IPS-20b (cell line): ENCODE measurements around the gene GNG7.
"Not testable (repeated sequence)": the region's sequence is repeated elsewhere in the genome, so short reads cannot be mapped to it uniquely, and the experiment has no call there.

Experiments
- H3K27ac ChIP-seq: one replicate; pipeline ENCODE4 v1.5.1; 2013; ENCODE audit warnings: low read length
- H3K27me3 ChIP-seq: 2 replicates; pipeline ENCODE4 v1.6.1; 2013; ENCODE audit warnings: mild to moderate bottlenecking, low read length, inconsistent platforms; ENCODE audit not compliant: insufficient read depth
- H3K36me3 ChIP-seq: 2 replicates; pipeline ENCODE4 v1.6.1; 2013; ENCODE audit warnings: low read depth, mild to moderate bottlenecking, inconsistent platforms, low read length, moderate library complexity; ENCODE audit not compliant: insufficient read depth
- H3K4me1 ChIP-seq: 2 replicates; pipeline ENCODE4 v1.6.1; 2013; ENCODE audit warnings: mild to moderate bottlenecking, control low read depth, inconsistent platforms, low read length, moderate library complexity; ENCODE audit not compliant: insufficient read depth
- H3K4me3 ChIP-seq: 2 replicates; pipeline ENCODE4 v1.5.1; 2013; ENCODE audit warnings: mild to moderate bottlenecking, low read length, inconsistent platforms
- H3K9ac ChIP-seq: 2 replicates; pipeline ENCODE4 v1.6.1; 2013; ENCODE audit warnings: low read depth, mild to moderate bottlenecking, inconsistent platforms, low read length, moderate library complexity
- H3K9me3 ChIP-seq: 2 replicates; pipeline ENCODE4 v1.6.1; 2013; ENCODE audit warnings: mild to moderate bottlenecking, low read depth, low read length, inconsistent platforms; ENCODE audit not compliant: insufficient read depth

The GNG7 gene

GRCh38 chr19:2716275-2716650 is 13.8 kb upstream of the GNG7 start:
- H3K4me3 ChIP-seq, result no peak overlapping the region
- no peaks in the 10 kb centered on the region for H3K4me1 ChIP-seq
- no peaks in the 10 kb centered on the region for H3K27me3 ChIP-seq
- H3K27ac ChIP-seq, result no peak overlapping the region
- peaks cover 8% of the 10 kb centered on the region; the same call in 1 of the 2 replicates for H3K9me3 ChIP-seq
- H3K36me3 ChIP-seq, result no peaks in the 10 kb centered on the region
- H3K9ac ChIP-seq, result no peak overlapping the region

GRCh38 chr19:2715470-2716274 is 13.2 kb upstream of the GNG7 start:
- Histone ChIP-seq H3K4me1 (no peaks in the 10 kb centered on the region), H3K9ac (no peak overlapping the region), H3K9me3 (peaks cover 8% of the 10 kb centered on the region; the same call in 1 of the 2 replicates), H3K27me3 (no peaks in the 10 kb centered on the region), H3K27ac (no peak overlapping the region), H3K4me3 (no peak overlapping the region), H3K36me3 (no peaks in the 10 kb centered on the region)

- Histone ChIP-seq H3K9me3 (peaks cover 8% of the 10 kb centered on the region; the same call in 1 of the 2 replicates), H3K4me3 (no peak overlapping the region), H3K27me3 (no peaks in the 10 kb centered on the region), H3K4me1 (no peaks in the 10 kb centered on the region), H3K36me3 (no peaks in the 10 kb centered on the region), H3K9ac (no peak overlapping the region), H3K27ac (no peak overlapping the region)
Observed at GRCh38 chr19:2714531-2715269, 12.2 kb upstream of the GNG7 start.

DNA sequence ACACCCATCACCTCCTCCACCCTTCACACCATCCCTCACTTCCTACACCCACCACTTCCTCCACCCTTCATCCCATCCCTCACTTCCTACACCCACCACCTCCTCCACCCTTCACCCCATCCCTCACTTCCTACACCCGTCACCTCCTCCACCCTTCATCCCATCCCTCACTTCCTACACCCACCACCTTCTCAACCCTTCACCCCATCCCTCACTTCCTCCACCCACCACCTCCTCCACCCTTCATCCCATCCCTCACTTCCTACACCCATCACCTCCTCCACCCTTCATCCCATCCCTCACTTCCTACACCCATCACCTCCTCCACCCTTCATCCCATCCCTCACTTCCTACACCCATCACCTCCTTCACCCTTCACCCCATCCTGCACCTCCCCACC is 11.6 kb upstream of the GNG7 start:
- not testable (repeated sequence) for H3K36me3 ChIP-seq, H3K9ac ChIP-seq, H3K27ac ChIP-seq, H3K9me3 ChIP-seq, H3K27me3 ChIP-seq, H3K4me1 ChIP-seq, H3K4me3 ChIP-seq

DNA sequence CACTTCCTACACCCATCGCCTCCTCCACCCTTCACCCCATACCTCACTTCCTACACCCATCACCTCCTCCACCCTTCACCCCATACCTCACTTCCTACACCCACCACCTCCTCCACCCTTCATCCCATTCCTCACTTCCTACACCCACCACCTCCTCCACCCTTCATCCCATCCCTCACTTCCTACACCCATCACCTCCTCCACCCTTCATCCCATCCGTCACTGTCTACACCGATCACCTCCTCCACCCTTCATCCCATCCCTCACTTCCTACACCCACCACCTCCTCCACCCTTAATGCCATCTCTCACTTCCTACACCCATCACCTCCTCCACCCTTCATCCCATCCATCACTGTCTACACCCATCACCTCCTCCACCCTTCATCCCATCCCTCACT is 10.7 kb upstream of the GNG7 start:
- not testable (repeated sequence) for H3K27me3 ChIP-seq, H3K9me3 ChIP-seq, H3K27ac ChIP-seq, H3K4me3 ChIP-seq, H3K9ac ChIP-seq, H3K4me1 ChIP-seq, H3K36me3 ChIP-seq

- Histone ChIP-seq H3K4me1 (no peaks in the 10 kb centered on the region), H3K9me3 (peaks cover 8% of the 10 kb centered on the region; the same call in 1 of the 2 replicates), H3K27me3 (no peaks in the 10 kb centered on the region), H3K36me3 (no peaks in the 10 kb centered on the region), H3K9ac (no peak overlapping the region), H3K4me3 (no peak overlapping the region), H3K27ac (no peak overlapping the region)
Observed at GRCh38 chr19:2711875-2712205, 9.3 kb upstream of the GNG7 start.

GRCh38 chr19:2711172-2711874 is 8.8 kb upstream of the GNG7 start:
- Histone ChIP-seq H3K36me3 (no peaks in the 10 kb centered on the region), H3K9ac (no peak overlapping the region), H3K4me3 (no peak overlapping the region), H3K9me3 (peaks cover 8% of the 10 kb centered on the region; the same call in 1 of the 2 replicates), H3K27me3 (no peaks in the 10 kb centered on the region), H3K4me1 (no peaks in the 10 kb centered on the region), H3K27ac (no peak overlapping the region)

DNA sequence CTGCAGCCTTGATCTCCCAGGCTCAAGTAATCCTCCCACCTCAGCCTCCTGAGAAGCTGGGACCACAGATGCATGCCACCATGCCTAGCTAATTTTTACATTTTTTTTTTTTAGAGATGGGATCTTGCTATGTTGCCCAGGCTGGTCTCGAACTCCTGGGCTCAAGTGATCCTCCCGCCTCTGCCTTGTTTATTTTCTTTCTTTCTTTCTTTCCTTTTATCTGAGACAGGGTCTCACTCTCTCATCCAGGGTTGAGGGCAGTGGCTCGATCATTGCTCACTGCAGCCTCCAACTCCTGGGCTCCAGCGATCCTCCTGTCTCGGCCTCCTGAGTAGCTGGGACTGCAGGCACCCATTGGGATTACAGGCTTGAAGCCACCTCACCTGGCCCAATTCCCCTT is 3.8 kb upstream of the GNG7 start:
- no peaks in the 10 kb centered on the region for H3K36me3 ChIP-seq
- H3K27me3 ChIP-seq, result peaks cover 11% of the 10 kb centered on the region
- no peak overlapping the region for H3K4me3 ChIP-seq
- H3K9me3 ChIP-seq, result no peaks in the 10 kb centered on the region
- no peak overlapping the region for H3K27ac ChIP-seq
- no peak overlapping the region for H3K9ac ChIP-seq
- peaks cover 7% of the 10 kb centered on the region; the same call in 1 of the 2 replicates for H3K4me1 ChIP-seq

- H3K4me1 ChIP-seq, result peaks cover 16% of the 10 kb centered on the region; the same call in 1 of the 2 replicates
- no peak overlapping the region for H3K9ac ChIP-seq
- H3K27me3 ChIP-seq, result peaks cover 28% of the 10 kb centered on the region
- H3K9me3 ChIP-seq, result no peaks in the 10 kb centered on the region
- H3K27ac ChIP-seq, result no peak overlapping the region
- H3K4me3 ChIP-seq, result no peak overlapping the region
- H3K36me3 ChIP-seq, result no peaks in the 10 kb centered on the region
Observed at GRCh38 chr19:2703691-2704216, 1.3 kb upstream of the GNG7 start.

- H3K9me3 ChIP-seq, result no peaks in the 10 kb centered on the region
- H3K4me3 ChIP-seq, result no peak overlapping the region
- no peak overlapping the region for H3K9ac ChIP-seq
Observed at GRCh38 chr19:2703077-2703437, 563 bp upstream of the GNG7 start.

DNA sequence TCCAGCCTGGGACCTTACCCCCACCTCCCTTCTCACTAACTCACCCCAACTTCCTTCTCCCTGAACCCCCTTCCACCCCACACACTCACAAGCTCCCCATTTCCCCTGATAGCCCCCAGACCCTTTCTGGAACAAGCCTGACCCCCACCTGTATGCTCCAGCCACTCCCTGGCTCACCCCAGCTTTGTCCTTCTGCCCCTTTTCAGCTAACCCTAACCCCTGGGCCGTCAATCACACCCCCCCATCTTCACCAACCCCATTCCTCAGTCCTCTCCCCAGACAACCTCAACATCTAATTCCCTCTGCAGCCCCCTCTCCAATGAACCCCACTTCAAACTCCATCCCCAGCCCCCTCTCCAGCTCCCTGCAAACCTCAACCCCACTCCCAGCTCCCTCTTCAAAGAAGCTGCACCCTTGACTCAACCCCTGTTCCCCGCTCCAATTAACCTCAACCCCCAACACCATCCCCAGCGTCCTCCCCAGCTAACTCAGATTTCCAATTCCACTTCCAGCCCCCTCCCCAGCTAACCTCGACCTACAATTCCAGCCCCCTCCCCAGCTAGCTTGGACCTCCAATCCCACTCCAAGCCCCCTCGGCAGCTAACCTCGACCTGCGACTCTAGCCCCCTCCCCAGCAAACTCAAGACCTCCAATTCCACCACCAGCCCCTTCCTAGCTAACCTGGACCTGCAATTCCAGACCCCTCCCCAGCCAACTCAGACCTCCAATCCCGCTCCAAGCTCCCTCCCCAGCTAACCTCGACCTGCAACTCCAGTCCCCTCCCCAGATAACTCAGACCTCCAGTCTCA is 929 bp downstream of the GNG7 start:
- H3K9ac ChIP-seq, result peak overlapping the region; percentile 48; the same call in 1 of the 2 replicates
- H3K9me3 ChIP-seq, result no peaks in the 10 kb centered on the region
- H3K27me3 ChIP-seq, result peaks cover 28% of the 10 kb centered on the region
- H3K4me1 ChIP-seq, result peaks cover 16% of the 10 kb centered on the region; the same call in 1 of the 2 replicates
- H3K27ac ChIP-seq, result no peak overlapping the region
- peak overlapping the region; percentile 79 for H3K4me3 ChIP-seq
- no peaks in the 10 kb centered on the region for H3K36me3 ChIP-seq

More at GRCh38 chr19:2703077-2703437, 563 bp upstream of the GNG7 start:
- H3K27me3 ChIP-seq, result peaks cover 28% of the 10 kb centered on the region
- H3K36me3 ChIP-seq, result no peaks in the 10 kb centered on the region
- H3K27ac ChIP-seq, result no peak overlapping the region
- peaks cover 16% of the 10 kb centered on the region; the same call in 1 of the 2 replicates for H3K4me1 ChIP-seq
